Stimulated activated CD4-positive, alpha-beta T cell treated with anti-CD3 and anti-CD28 coated beads, Interleukin-1b, Interleukin-23, amount 100 ng/mL, for 48 hours (primary cell): ENCODE data around the gene FAM20C.
"Not testable (repeated sequence)": the region's sequence is repeated elsewhere in the genome, so short reads cannot be mapped to it uniquely, and the experiment has no call there.

Experiments used
- DNase-seq: peaks from one replicate; pipeline ENCODE4 v3.0.0-alpha.2; 2020

FAM20C gene

DNA sequence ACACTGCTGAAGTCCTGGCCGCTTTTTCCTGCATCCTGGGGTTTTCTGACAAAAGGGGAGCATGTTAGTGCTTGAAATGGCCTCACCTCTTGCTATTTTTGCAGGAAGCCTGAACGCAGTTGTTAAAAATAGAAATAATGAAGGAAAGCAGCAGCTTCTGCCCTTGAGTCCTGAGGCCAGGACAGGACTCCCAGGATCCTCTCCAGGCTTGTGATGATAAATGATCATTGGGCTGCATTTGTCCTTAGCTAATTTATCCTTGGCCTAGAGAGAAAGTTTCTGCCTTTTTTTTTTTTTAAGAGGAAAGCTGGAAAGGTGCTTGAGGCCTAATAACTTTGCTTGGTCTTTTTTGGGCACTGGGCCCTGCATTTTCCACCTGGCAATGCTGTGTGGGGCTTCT, 17.7 kb upstream of the FAM20C start:
- no peak for DNase-seq

GRCh38 chr7:175955-176354, 16.4 kb upstream of the FAM20C start:
- DNase-seq, result no peak

DNA sequence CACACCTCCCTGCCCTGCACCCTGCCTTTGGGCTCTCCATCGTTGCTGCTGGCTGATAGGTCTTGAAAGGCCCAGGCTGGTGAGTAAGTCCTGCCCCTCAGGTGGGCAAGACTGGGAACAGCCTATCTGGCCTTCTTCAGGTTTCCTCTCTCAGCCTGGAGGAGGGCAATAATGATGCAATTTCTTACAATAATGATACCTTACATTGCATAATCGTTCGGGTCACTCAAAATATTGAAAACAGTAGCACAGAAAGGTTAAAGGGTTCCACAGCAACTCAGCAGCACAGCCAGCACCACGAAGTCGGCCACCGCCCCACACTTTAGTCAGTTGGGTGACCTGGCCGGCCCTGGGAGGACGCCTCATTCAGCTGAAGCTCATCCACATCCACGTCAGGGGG, 16.0 kb upstream of the FAM20C start:
- DNase-seq, result no peak

GRCh38 chr7:176786-177459, 15.4 kb upstream of the FAM20C start:
- no peak for DNase-seq

DNA sequence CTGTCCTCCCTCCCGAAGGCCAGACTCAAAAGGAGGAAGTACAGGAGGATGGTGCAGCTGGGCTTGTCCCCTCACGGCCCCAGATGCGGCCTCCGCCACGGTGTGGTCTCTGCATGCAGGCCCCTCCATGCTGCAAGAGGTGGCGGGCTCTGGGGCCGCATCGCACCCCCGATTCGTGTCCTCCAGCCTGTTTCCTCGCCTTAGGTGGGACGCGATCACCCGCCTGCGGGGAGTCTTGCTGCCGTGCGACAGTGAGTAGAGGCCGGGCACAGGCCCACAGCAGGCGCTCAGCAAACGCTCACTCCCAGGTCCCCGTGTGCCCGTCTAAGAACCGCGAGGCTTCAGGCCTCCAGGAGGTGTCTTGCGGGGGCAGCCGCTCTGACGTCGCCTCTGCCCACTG, 13.9 kb upstream of the FAM20C start:
- DNase-seq, result no peak

- no peak for DNase-seq
Measured at GRCh38 chr7:179209-179681, 13.1 kb upstream of the FAM20C start.

DNA sequence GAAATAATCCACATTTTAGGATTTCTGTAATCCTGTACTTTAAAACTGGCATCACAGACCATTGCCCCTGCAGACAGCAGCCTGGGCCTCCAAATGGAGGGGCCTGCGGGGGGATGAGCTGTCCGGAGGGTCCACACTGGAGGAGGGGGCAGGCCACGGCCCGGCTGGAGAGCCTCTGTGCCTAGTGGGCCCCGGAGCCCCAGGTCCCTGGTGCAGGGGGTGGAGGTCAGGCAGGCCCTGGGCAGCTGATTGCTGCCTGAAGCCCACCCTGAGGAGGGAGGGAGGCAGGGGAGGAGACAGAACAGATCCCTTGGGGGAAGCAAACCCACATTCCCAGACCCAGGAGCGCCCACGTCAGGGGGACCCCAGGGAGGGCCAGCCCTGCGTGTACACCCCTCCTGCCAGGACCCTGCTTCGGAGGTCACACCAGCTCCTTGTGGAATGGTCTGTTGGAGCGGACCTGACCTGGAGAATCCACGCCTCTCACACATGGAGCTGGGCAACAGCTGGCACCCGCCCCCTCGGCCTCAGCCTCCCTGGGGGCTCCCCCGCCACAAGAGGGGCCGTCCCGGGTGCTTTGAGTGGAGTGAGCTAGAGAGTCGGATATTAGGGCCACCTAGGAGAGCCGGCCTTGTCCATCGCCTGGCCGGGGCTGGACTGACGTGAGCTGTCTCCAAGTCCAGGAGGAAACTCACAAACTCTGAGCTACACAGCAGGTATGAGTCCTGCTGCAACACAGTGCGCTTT, 12.2 kb upstream of the FAM20C start:
- DNase-seq, result no peak

GRCh38 chr7:181738-182137, 10.6 kb upstream of the FAM20C start:
- no peak for DNase-seq

DNA sequence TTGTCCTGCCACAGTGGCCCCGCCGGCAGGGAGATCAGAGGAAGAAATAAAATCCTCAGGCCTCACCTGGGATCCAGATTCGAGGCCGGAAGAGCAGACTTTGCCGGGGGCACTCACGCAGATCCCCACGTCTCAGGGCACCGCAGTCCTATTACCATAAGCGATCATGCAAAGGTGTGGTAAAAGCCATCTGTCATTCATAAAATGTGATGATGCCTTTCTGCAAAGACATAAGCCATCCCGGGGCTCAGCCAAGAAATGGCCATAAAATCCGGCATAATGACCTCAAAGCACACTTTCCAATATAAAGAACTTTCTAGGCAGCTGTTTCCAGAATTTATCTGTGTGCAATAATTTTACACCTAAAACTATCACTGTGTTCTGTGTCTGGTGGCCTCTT, 9.9 kb upstream of the FAM20C start:
- not testable (repeated sequence) for DNase-seq

- DNase-seq, result no peak
Measured at GRCh38 chr7:183496-184292, 8.7 kb upstream of the FAM20C start.

- DNase-seq, result no peak
Measured at GRCh38 chr7:184294-185264, 7.8 kb upstream of the FAM20C start.

- no peak for DNase-seq
Measured at GRCh38 chr7:186516-187113, 5.8 kb upstream of the FAM20C start.

DNA sequence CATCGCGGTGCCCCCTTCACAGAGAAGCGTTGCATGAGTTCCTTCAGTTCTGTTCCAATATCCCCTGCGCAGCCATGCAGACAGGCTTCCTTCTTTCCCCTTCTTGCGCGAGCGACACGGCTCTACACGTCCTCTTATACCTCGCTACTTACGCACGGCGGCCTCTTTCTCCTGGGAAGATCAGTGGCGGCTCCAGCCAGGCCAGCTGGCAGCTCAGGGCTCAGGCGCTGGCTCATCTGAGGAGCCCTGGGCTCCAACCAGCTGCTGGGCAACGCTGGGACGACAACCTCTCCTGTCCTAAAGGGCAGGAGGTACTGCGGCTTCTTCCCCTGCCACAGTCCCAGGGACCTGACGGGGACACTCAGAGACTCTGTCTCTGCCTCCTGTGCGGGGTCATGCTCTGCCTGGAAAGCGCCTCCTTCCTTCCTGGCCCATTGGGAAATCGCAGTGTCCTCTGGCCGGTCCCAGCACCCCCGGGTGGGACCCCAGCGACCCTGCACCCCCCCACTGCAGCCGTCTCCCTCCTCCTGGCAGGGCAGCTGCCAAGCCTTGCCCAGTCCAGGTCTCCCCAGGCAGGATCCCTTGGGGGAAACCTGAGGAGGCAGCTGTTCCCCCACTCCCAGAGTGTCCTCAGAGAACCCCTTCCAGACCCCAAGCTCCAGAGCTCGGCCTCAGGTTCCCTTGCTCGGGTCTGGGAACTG, 5.0 kb upstream of the FAM20C start:
- DNase-seq, result no peak

DNA sequence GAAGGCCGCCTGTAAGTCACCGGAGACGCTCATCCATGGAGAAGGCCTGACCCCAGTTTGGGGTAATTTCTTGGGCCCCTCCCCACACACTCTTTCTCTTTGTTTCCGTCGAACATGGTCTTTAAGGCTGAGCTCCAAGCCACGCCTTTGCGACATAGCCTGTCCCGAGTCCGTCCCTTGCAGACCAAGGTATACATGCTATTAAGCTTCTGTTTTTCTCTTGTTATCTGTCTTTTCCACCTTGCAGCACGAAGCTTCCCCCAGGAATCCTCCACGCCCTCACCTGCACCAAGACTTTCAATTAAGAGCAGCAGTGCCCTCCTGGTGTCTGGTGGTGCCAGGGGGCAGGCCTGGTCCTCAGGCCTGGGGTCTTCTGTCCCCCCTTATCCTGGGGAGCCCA, 4.2 kb upstream of the FAM20C start:
- no peak for DNase-seq

DNA sequence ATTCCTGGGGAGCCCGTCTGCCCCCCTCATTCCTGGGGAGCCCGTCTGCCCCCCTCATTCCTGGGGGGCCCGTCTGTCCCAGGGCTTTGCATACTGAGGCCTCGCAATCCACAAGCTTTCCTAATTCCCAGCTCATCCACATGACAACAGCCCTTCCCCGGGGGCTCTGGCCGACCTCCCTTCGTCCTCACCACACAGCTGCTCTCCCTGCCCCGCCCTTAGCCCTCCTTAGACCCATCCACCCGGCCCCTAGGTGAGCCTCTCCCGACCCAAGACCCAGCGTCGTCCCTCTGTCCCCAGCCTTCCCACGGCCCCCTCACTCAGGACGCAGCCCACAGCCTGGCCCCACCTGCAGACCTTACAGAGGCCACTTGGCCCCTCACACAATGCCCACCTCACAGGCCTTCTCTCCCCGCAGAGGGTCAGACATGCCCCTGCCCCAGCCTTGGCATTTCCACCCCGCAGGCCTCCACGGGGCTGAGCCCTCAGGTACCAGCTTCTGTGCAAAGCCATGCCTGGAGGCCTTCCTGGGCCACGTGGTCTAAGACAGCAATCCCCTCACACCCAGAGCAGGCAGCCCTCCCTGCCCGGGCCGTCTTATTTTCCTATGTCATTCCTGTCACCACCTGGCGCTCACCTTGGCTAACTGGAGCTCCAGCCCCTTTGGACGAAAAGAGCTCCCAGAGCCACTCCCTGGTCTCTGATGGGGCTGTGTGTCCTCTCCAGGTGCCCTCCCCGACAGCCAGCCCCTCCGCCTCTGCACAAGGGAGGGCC, 3.5 kb upstream of the FAM20C start:
- no peak for DNase-seq

GRCh38 chr7:189719-190118, 2.7 kb upstream of the FAM20C start:
- no peak for DNase-seq

DNA sequence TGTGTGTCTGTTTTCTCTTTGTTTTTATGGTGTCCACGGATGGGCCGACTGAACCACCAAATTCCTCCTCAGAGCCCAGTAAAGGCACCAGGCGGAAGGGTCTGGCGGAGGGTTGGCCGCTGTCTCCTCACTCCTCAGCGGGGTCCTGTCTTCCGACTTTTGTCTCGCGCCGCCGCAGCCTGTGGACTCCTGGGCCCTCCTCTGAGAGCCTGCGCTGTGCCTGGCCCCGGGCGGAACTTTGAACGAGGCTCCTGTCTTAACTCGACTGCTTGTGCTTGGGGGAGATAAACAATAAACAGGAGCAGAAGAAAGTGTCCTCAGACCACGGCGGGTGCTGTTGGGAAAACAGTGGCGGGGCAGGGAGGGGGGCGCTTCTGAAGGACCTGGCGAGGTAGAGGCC, 2.2 kb upstream of the FAM20C start:
- no peak for DNase-seq

DNA sequence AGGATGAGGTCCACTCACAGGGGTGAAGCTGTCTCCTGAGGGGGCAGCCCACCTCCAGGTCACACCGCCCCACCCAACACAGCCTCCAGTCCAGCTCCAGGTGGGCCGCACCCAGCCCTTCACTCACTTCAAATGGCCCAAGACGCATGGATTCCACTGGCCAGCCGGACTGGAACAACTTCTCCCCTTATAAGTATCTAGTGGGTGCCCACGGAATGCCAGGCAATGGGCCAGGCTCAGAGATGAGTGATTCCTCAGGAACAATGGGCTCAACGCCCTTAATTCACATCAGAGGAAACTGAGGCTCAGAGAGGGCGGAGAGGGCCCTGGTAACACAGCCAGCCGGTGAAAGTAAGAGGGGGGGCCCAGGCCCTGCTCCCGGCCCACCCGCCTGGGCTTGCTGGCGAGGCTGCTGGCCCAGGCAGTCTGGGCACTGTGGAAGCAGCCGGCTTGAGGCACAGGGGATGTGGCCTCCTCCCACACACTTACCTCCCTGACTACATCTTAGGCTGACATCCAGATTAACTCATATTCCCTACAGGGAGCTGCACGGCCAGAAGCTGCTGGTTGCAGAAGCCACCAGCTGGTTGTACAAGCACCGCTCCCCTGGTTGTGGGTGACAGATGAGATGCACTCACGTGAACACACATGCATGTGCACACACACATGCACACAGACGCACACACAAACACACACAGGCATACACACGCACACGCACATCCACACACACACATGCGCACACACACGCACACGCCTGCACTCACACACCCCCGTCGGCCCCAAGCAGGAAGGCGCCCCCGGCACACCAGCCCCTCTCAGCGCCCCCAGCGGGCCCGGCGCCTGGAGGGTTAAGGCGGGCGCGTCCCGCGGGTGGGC, 1.0 kb upstream of the FAM20C start:
- DNase-seq, result no peak

GRCh38 chr7:192701-193480, 520 bp downstream of the FAM20C start:
- no peak for DNase-seq
